ENCODE data around the gene SH3RF3.
A peak's percentile ranks its signal among the peaks of the same experiment; 100 is the strongest.

The SH3RF3 gene

DNA sequence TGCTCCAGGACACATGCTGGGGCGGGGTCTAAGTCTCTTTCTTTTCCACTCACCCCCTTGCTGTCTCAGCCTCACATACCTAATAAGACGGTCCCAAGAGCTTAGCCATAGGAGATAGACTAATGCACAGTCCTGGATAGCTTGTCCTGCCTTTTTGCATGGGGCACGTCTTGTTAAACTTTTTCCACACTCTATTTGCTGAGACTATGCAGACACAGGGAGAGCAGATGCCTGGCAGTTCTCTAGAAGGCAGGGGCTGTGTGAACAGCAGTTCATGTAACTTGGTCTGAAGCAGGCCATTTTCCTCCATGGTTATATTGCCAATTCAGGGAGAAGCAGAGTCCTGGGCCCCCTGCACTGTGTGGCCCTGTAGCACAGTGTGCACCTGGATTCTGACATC, 342.7 kb downstream of the SH3RF3 start:
- Histone ChIP-seq H3K9me3 (ENCODE audit: control extremely low read depth in 1 of 5, control insufficient read depth in 4 of 5, insufficient read depth in 2 of 5, low read depth in 1 of 5, low read length in 4 of 5) (no peaks in the 10 kb centered on the region), H3K4me1 (ENCODE audit: control extremely low read depth in 1 of 4, control insufficient read depth in 4 of 4, insufficient read depth in 4 of 4, low read length in 3 of 4) (peaks cover 0 to 81% (median 28%) of the 10 kb centered on the region in 4 experiments), H3K27ac (ENCODE audit: insufficient read depth in 1 of 2, low read depth in 1 of 2, low read length in 2 of 2, poor library complexity in 1 of 2, severe bottlenecking in 2 of 2) (no peak overlapping the region), H3K36me3 (ENCODE audit: control insufficient read depth in 4 of 4, insufficient read depth in 4 of 4, low read length in 3 of 4) (no peaks in the 10 kb centered on the region), H3K4me3 (ENCODE audit: control insufficient read depth in 1 of 7, extremely low read depth in 1 of 7, insufficient read depth in 4 of 7, low read depth in 2 of 7, low read length in 6 of 7) (peak overlapping the region in 1 of 7 experiments; percentile 14), H3K27me3 (replicated peaks in 2 of 5; ENCODE audit: control insufficient read depth in 4 of 5, insufficient read depth in 5 of 5, low read length in 4 of 5) (no peaks in the 10 kb centered on the region)
- no peak for DNase-seq
- WGBS (ENCODE audit: insufficient coverage): 98% methylated on average over 3 of the region's 3 CpGs
- ChIA-PET CTCF (interaction anchor here (1.1 kb wide), 1 partner anchor 23 kb away, joined by 3 read pairs; no protein-coding TSS in a partner anchor), POLR2A (no interaction called here)

DNA sequence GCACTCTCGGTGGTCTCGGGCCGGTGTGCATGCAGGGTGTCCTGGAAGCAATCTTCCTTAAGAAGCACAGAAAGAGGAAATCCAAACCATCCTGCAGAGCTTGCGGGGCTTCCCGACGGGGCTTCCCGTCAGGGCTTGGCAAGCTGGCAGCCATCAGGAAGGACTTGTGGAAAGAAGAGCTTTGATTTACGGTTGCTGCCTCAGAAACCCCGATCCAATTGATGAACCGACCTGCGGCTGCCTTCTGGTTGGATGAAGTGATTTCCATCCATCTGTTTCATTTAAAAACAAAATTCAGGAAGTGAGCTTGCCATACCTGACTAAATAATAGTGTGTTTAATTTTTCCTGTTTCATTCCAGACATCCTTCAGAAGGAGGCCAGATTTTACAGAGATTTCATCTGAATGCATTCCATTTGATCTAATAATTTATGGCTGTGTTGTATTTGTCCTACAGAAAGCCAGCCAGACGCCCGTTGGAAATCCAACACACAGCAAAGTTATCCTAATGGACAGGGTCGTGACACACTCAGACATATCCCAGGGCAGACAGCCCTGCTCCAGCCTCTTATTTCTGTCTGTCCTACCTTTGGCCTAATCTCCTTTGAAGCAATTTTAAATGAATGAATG, 343.4 kb downstream of the SH3RF3 start:
- no peak overlapping the region for H3K27ac ChIP-seq (ENCODE audit: insufficient read depth in 1 of 2, low read depth in 1 of 2, low read length in 2 of 2, poor library complexity in 1 of 2, severe bottlenecking in 2 of 2)
- peaks cover 0 to 84% (median 28%) of the 10 kb centered on the region in 4 experiments for H3K4me1 ChIP-seq (ENCODE audit: control extremely low read depth in 1 of 4, control insufficient read depth in 4 of 4, insufficient read depth in 4 of 4, low read length in 3 of 4)
- H3K9me3 ChIP-seq (ENCODE audit: control extremely low read depth in 1 of 5, control insufficient read depth in 4 of 5, insufficient read depth in 2 of 5, low read depth in 1 of 5, low read length in 4 of 5): no peaks in the 10 kb centered on the region
- H3K4me3 ChIP-seq (ENCODE audit: control insufficient read depth in 1 of 7, extremely low read depth in 1 of 7, insufficient read depth in 4 of 7, low read depth in 2 of 7, low read length in 6 of 7): no peak overlapping the region
- ChIA-PET POLR2A (no interaction called here), CTCF (no interaction called here)
- no peaks in the 10 kb centered on the region for H3K36me3 ChIP-seq (ENCODE audit: control insufficient read depth in 4 of 4, insufficient read depth in 4 of 4, low read length in 3 of 4)
- H3K27me3 ChIP-seq (replicated peaks in 2 of 5; ENCODE audit: control insufficient read depth in 4 of 5, insufficient read depth in 5 of 5, low read length in 4 of 5): no peaks in the 10 kb centered on the region
- no peak for DNase-seq
- 94% methylated on average over 11 of the region's 14 CpGs for WGBS (ENCODE audit: insufficient coverage)

DNA sequence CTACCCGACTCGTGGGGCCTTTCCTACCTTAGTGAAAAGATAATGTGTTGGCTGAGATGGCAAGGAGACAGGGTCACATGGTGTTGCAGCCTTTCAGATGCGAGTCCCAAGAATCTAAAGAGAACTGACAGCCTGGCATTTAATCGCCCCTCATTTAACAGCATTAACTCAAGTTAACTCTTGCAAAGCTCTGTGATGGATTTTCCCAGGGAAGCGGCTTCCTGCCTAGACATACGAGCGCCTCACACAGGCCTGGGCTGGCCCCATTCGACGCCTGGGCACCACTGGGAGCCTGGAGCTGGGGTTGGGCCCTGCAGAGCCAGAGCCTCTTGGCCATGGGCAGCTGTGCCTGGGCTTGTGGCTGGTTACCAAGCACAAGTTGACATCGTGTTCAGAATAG, 344.0 kb downstream of the SH3RF3 start:
- 96% methylated on average over 9 of the region's 10 CpGs for WGBS (ENCODE audit: insufficient coverage)
- Histone ChIP-seq H3K9me3 (ENCODE audit: control extremely low read depth in 1 of 5, control insufficient read depth in 4 of 5, insufficient read depth in 2 of 5, low read depth in 1 of 5, low read length in 4 of 5) (no peaks in the 10 kb centered on the region), H3K27me3 (replicated peaks in 2 of 5; ENCODE audit: control insufficient read depth in 4 of 5, insufficient read depth in 5 of 5, low read length in 4 of 5) (no peaks in the 10 kb centered on the region), H3K27ac (ENCODE audit: insufficient read depth in 1 of 2, low read depth in 1 of 2, low read length in 2 of 2, poor library complexity in 1 of 2, severe bottlenecking in 2 of 2) (no peak overlapping the region), H3K4me1 (ENCODE audit: control extremely low read depth in 1 of 4, control insufficient read depth in 4 of 4, insufficient read depth in 4 of 4, low read length in 3 of 4) (peaks cover 0 to 78% (median 27%) of the 10 kb centered on the region in 4 experiments), H3K36me3 (ENCODE audit: control insufficient read depth in 4 of 4, insufficient read depth in 4 of 4, low read length in 3 of 4) (no peaks in the 10 kb centered on the region), H3K4me3 (ENCODE audit: control insufficient read depth in 1 of 7, extremely low read depth in 1 of 7, insufficient read depth in 4 of 7, low read depth in 2 of 7, low read length in 6 of 7) (no peak overlapping the region)
- CTCF ChIA-PET: no interaction called here
- no peak for DNase-seq
- POLR2A ChIA-PET: no interaction called here

DNA sequence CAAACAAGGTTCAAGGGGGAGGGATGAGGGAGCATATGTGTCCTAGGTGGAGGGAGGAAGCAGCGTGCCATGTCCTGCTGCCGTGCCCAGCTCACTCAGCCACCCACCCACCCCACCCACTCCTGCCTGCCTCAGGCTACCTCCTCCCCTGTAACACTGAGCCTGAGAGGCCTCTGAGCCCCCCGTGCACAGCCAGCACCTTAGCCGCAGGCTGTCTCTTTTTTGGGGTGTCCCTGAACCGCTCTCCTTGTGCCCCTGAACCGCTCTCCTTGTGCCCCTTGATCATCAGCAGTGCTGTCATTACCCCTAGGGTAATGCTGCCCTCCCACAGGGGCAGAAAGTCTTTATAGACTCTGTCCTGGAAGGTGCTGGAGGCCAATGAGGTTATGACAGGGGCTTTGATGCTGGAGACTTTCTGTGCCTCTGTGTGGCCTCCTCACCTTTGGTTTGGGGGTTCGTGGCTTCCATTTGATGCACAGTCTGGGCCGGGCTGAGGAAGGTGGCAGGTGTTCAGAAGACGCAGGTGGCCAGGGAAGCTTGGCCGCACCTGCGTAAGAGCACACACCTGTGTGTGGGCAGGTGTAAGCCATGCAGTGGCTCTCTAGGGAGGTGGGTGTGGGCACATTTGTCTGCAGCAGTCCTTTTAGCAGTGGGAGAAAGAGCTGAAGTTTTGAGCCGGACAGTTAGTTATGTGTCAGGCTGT, 344.8 kb downstream of the SH3RF3 start:
- ChIA-PET POLR2A (no interaction called here), CTCF (no interaction called here)
- H3K4me1 ChIP-seq (ENCODE audit: control extremely low read depth in 1 of 4, control insufficient read depth in 4 of 4, insufficient read depth in 4 of 4, low read length in 3 of 4): peaks cover 0 to 73% (median 26%) of the 10 kb centered on the region in 4 experiments
- DNase-seq: no peak
- 98% methylated on average over 9 of the region's 12 CpGs for WGBS (ENCODE audit: insufficient coverage)
- no peak overlapping the region for H3K4me3 ChIP-seq (ENCODE audit: control insufficient read depth in 1 of 7, extremely low read depth in 1 of 7, insufficient read depth in 4 of 7, low read depth in 2 of 7, low read length in 6 of 7)
- no peaks in the 10 kb centered on the region for H3K9me3 ChIP-seq (ENCODE audit: control extremely low read depth in 1 of 5, control insufficient read depth in 4 of 5, insufficient read depth in 2 of 5, low read depth in 1 of 5, low read length in 4 of 5)
- H3K36me3 ChIP-seq (ENCODE audit: control insufficient read depth in 4 of 4, insufficient read depth in 4 of 4, low read length in 3 of 4): no peaks in the 10 kb centered on the region
- no peak overlapping the region for H3K27ac ChIP-seq (ENCODE audit: insufficient read depth in 1 of 2, low read depth in 1 of 2, low read length in 2 of 2, poor library complexity in 1 of 2, severe bottlenecking in 2 of 2)
- H3K27me3 ChIP-seq (replicated peaks in 2 of 5; ENCODE audit: control insufficient read depth in 4 of 5, insufficient read depth in 5 of 5, low read length in 4 of 5): no peaks in the 10 kb centered on the region

DNA sequence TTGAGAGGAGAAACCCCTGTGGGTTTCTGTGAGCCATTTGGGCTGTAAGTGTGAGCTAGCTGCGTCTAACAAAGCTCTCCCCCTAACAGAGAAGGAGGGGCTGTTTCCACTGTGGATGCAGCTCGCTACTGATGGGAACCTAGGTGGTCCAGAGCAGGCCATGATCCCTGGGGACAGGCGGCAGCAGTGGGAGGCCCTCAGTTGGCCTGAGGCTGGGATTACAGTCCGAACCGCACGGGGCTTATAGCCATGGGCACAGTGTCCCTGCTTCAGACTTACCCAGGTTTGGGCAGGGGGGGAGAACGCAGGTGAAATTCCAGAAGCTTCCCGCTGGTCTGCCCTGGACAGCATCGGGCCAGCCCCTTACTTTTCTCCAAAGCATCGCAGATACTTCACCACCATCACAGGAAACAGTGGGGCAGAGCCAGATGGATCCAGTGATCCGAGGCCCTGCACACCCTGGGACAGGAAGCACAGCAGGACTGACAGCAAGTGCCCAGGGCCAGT, 345.4 kb downstream of the SH3RF3 start:
- 96% methylated on average over 8 of the region's 11 CpGs for WGBS (ENCODE audit: insufficient coverage)
- no peak overlapping the region for H3K27ac ChIP-seq (ENCODE audit: insufficient read depth in 1 of 2, low read depth in 1 of 2, low read length in 2 of 2, poor library complexity in 1 of 2, severe bottlenecking in 2 of 2)
- no peaks in the 10 kb centered on the region for H3K9me3 ChIP-seq (ENCODE audit: control extremely low read depth in 1 of 5, control insufficient read depth in 4 of 5, insufficient read depth in 2 of 5, low read depth in 1 of 5, low read length in 4 of 5)
- no peaks in the 10 kb centered on the region for H3K36me3 ChIP-seq (ENCODE audit: control insufficient read depth in 4 of 4, insufficient read depth in 4 of 4, low read length in 3 of 4)
- H3K27me3 ChIP-seq (replicated peaks in 2 of 5; ENCODE audit: control insufficient read depth in 4 of 5, insufficient read depth in 5 of 5, low read length in 4 of 5): no peaks in the 10 kb centered on the region
- DNase-seq: no peak
- ChIA-PET CTCF (no interaction called here), POLR2A (no interaction called here)
- no peak overlapping the region for H3K4me3 ChIP-seq (ENCODE audit: control insufficient read depth in 1 of 7, extremely low read depth in 1 of 7, insufficient read depth in 4 of 7, low read depth in 2 of 7, low read length in 6 of 7)
- H3K4me1 ChIP-seq (ENCODE audit: control extremely low read depth in 1 of 4, control insufficient read depth in 4 of 4, insufficient read depth in 4 of 4, low read length in 3 of 4): peaks cover 0 to 68% (median 26%) of the 10 kb centered on the region in 4 experiments

DNA sequence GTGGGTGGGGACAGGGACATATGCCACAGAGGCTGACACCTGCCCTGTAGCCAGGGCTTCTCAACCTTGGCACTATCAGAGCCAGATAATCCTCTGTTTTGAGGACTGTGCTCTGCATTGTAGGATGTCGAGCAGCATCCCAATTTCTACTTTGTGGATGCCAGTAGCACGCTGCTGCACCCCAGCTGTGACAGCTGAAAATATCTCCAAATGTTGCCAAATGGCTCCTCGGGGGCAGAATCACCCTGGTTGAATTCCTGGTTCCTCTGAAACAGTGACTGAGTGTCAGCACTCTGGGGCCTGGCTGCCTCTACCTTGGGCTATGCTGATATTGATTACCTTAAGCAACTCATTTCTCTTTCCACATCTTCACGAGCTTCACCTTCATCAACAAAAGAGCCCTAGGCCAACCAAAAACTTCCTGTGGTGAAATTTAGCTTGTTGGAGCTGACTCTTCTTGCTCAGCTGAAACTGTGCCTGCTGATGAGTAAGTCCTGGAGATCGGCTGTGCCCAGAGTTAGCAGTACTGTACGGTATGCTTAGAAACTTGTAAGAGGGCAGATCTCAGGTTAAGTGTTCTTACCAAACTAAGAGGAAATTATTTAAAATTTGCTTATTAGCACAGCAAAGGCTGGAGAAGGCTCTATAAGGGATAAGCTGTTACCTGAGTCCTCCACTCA, 346.7 kb downstream of the SH3RF3 start:
- CTCF ChIA-PET: interaction anchor here (0.7 to 1.1 kb wide), 3 partner anchors 28 to 152 kb away, joined by 3 read pairs; no protein-coding TSS in a partner anchor
- no peak overlapping the region for H3K4me3 ChIP-seq (ENCODE audit: control insufficient read depth in 1 of 7, extremely low read depth in 1 of 7, insufficient read depth in 4 of 7, low read depth in 2 of 7, low read length in 6 of 7)
- WGBS (ENCODE audit: insufficient coverage): 91% methylated on average over 5 of the region's 6 CpGs
- H3K36me3 ChIP-seq (ENCODE audit: control insufficient read depth in 4 of 4, insufficient read depth in 4 of 4, low read length in 3 of 4): no peaks in the 10 kb centered on the region
- H3K27ac ChIP-seq (ENCODE audit: insufficient read depth in 1 of 2, low read depth in 1 of 2, low read length in 2 of 2, poor library complexity in 1 of 2, severe bottlenecking in 2 of 2): no peak overlapping the region
- no peaks in the 10 kb centered on the region for H3K9me3 ChIP-seq (ENCODE audit: control extremely low read depth in 1 of 5, control insufficient read depth in 4 of 5, insufficient read depth in 2 of 5, low read depth in 1 of 5, low read length in 4 of 5)
- no peaks in the 10 kb centered on the region for H3K27me3 ChIP-seq (replicated peaks in 2 of 5; ENCODE audit: control insufficient read depth in 4 of 5, insufficient read depth in 5 of 5, low read length in 4 of 5)
- H3K4me1 ChIP-seq (ENCODE audit: control extremely low read depth in 1 of 4, control insufficient read depth in 4 of 4, insufficient read depth in 4 of 4, low read length in 3 of 4): peaks cover 0 to 67% (median 26%) of the 10 kb centered on the region in 4 experiments
- DNase-seq: no peak
- POLR2A ChIA-PET: interaction anchor here (0.6 kb wide), 1 partner anchor 139 kb away, joined by 3 read pairs; no protein-coding TSS in a partner anchor

Measured in common myeloid progenitor, CD34-positive (primary cell).